ENCODE results near the gene ZNF521.

GRCh38 chr18:25239581-25240419 is 112.2 kb downstream of the ZNF521 start:
- TF ChIP-seq, protein P1, sequence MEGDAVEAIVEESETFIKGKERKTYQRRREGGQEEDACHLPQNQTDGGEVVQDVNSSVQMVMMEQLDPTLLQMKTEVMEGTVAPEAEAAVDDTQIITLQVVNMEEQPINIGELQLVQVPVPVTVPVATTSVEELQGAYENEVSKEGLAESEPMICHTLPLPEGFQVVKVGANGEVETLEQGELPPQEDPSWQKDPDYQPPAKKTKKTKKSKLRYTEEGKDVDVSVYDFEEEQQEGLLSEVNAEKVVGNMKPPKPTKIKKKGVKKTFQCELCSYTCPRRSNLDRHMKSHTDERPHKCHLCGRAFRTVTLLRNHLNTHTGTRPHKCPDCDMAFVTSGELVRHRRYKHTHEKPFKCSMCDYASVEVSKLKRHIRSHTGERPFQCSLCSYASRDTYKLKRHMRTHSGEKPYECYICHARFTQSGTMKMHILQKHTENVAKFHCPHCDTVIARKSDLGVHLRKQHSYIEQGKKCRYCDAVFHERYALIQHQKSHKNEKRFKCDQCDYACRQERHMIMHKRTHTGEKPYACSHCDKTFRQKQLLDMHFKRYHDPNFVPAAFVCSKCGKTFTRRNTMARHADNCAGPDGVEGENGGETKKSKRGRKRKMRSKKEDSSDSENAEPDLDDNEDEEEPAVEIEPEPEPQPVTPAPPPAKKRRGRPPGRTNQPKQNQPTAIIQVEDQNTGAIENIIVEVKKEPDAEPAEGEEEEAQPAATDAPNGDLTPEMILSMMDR (IDR thresholded peaks at IDR 0.05; ENCODE audit: low read depth, low read length): no peak
- TF ChIP-seq POLR2A (IDR thresholded peaks at IDR 0.05; ENCODE audit: extremely low read depth, insufficient read length) (no peak), MYC (IDR thresholded peaks at IDR 0.05; ENCODE audit: low read depth, low read length) (no peak)
- TF ChIP-seq, protein P2, sequence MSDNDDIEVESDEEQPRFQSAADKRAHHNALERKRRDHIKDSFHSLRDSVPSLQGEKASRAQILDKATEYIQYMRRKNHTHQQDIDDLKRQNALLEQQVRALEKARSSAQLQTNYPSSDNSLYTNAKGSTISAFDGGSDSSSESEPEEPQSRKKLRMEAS (IDR thresholded peaks at IDR 0.05; ENCODE audit: low read depth, low read length): no peak
